Activated B cell treated with CpG ODN at 0.5 μM for 24 hours (primary cell): ENCODE measurements around the gene ARFGAP2. TPM values are rescaled to one million over a fixed set of nuclear protein-coding genes. Genes with fewer than 3 reads are reported as not detected.

ENCODE experiments used
- ATAC-seq: fragments of 200-7000 bp; cut with Tn5 transposase; one replicate; pipeline ENCODE4 v1.10.0; 2021; ENCODE audit warnings: low read depth, mild to moderate bottlenecking, moderate library complexity
- CTCF ChIA-PET: fragments of 350-600 bp; sonication (Branson Sonifier 250); formaldehyde crosslinking; loops from one replicate; lab custom pipeline; 2021; ENCODE audit warnings: antibody characterized with exemption; lab: Charles Lee
- POLR2A ChIA-PET: fragments of 350-600 bp; sonication (Branson Sonifier 250); formaldehyde crosslinking; loops from one replicate; lab custom pipeline; 2021; ENCODE audit warnings: antibody characterized with exemption; lab: Charles Lee
- DNase-seq: peaks from one replicate; pipeline ENCODE4 v3.0.0; 2022
- H3K27ac Mint-ChIP-seq: one replicate; pipeline ENCODE4 v1.8.0; 2020; ENCODE audit warnings: mixed read lengths
- H3K27me3 Mint-ChIP-seq: one replicate; pipeline ENCODE4 v1.8.0; 2021; ENCODE audit warnings: mixed read lengths
- H3K36me3 Mint-ChIP-seq: one replicate; pipeline ENCODE4 v1.8.0; 2021; ENCODE audit warnings: low read depth, mixed read lengths
- H3K4me1 Mint-ChIP-seq: one replicate; pipeline ENCODE4 v1.8.0; 2021; ENCODE audit warnings: mixed read lengths
- H3K4me3 Mint-ChIP-seq: one replicate; pipeline ENCODE4 v1.8.0; 2020; ENCODE audit warnings: mild to moderate bottlenecking, mixed read lengths
- H3K9me3 Mint-ChIP-seq: one replicate; pipeline ENCODE4 v1.8.0; 2020; ENCODE audit warnings: mixed read lengths
- intact Hi-C: fragments of 100-400 bp; cut with micrococcal nuclease; formaldehyde crosslinking; loops from one replicate; pipeline ENCODE4 v1.15.1; 2024
- total RNA-seq: library from RNA; stranded (reverse); gene quantifications from 2 replicates; pipeline ENCODE4 v1.2.3, GENCODE V29; 2022
- TF ChIP-seq, protein P1 (sequence below): fragments of 200-600 bp; IDR thresholded peaks from one replicate; pipeline ENCODE4 v1.8.0; 2022; ENCODE audit warnings: antibody characterized with exemption, mild to moderate bottlenecking

Gene ARFGAP2
- total RNA-seq, 1 donor from 2014 or later, result 176 TPM

DNA sequence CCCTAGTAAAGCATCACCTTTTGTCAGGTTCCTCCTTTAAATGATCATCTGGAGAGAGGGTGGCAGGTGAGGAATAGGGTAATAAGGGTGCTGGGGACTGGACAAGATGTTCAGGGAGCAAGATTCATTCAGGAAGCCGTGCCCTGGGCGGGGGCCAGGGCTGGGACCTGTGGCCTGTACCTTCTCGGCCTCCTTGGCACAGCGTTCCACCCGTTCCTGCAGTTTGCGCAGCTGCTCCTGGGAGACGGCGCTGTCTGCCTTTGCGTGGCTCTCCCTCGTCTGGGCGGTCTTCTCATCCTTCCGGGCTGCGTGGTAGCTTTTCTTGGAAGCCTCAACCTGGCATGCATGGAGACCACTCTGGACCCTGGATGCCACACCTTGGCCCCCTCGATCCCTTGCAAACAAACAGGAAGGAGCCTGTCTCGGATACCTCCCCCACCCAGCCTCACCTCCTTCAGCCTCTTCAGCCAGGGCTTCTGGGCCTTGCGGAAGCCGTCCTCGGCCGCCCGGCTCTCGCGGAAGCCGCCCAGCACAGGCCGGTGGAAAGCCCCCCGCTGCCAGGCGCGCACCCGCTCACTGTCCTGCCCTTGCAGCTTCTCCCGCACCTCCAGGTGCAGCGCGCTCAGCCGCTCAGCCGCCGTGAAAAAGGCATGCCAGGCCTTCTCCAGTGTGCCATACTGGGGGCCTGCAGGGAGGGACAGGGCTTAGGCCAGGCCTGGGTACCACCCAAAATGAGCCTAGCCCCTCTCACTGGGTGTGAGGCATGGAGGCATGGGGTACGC, 3.5 kb upstream of the ARFGAP2 start:
- ChIA-PET CTCF (interaction anchor here (0.8 to 3.7 kb wide), 7 partner anchors 25 to 228 kb away, joined by 3 to 40 read pairs (median 4); partner anchors contain the start of genes ACP2, DDB2, NR1H3 and SLC39A13), POLR2A (interaction anchor here (1.1 kb wide), 1 partner anchor 35 kb away, joined by 7 read pairs; the partner anchor contains the start of gene DDB2)
- H3K4me3 Mint-ChIP-seq, result no peak overlapping the region
- TF ChIP-seq, protein P1, sequence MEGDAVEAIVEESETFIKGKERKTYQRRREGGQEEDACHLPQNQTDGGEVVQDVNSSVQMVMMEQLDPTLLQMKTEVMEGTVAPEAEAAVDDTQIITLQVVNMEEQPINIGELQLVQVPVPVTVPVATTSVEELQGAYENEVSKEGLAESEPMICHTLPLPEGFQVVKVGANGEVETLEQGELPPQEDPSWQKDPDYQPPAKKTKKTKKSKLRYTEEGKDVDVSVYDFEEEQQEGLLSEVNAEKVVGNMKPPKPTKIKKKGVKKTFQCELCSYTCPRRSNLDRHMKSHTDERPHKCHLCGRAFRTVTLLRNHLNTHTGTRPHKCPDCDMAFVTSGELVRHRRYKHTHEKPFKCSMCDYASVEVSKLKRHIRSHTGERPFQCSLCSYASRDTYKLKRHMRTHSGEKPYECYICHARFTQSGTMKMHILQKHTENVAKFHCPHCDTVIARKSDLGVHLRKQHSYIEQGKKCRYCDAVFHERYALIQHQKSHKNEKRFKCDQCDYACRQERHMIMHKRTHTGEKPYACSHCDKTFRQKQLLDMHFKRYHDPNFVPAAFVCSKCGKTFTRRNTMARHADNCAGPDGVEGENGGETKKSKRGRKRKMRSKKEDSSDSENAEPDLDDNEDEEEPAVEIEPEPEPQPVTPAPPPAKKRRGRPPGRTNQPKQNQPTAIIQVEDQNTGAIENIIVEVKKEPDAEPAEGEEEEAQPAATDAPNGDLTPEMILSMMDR, result no peak
- peaks cover 14% of the 10 kb centered on the region for H3K36me3 Mint-ChIP-seq
- ATAC-seq (no peak), DNase-seq (no peak)
- peaks cover 24% of the 10 kb centered on the region for H3K4me1 Mint-ChIP-seq
- no peak overlapping the region for H3K27ac Mint-ChIP-seq
- no peaks in the 10 kb centered on the region for H3K9me3 Mint-ChIP-seq
- intact Hi-C loops, result no loop called here
- H3K27me3 Mint-ChIP-seq, result peaks cover 7% of the 10 kb centered on the region

DNA sequence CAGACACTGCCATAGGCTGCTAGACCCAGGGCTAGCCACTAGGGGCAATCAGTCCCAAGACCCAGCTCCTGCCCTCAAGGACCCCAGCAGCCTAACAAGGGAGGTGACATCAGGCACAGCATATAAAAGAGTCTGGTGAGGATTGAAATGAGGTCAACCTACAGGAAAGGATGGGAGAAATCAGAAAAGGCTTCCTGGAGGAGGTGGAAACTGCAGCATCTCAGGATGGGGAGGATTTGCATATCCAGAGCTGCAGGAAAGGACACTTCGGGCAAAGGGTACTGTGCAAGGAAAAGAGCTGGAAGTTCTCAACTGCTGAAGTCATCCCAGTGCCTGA, 2.9 kb upstream of the ARFGAP2 start:
- Mint-ChIP-seq H3K9me3 (no peaks in the 10 kb centered on the region), H3K4me3 (no peak overlapping the region), H3K36me3 (peaks cover 19% of the 10 kb centered on the region), H3K27me3 (peaks cover 7% of the 10 kb centered on the region), H3K4me1 (peaks cover 27% of the 10 kb centered on the region), H3K27ac (peak overlapping the region; percentile 41)
- intact Hi-C loops, result no loop called here
- POLR2A ChIA-PET, result interaction anchor here (1.1 kb wide), 1 partner anchor 35 kb away, joined by 7 read pairs; the partner anchor contains the start of gene DDB2
- TF ChIP-seq, protein P1, result no peak
- no peak for ATAC-seq
- CTCF ChIA-PET, result interaction anchor here (0.8 to 3.7 kb wide), 6 partner anchors 35 to 228 kb away, joined by 3 to 40 read pairs (median 4); partner anchors contain the start of genes ACP2, DDB2, NR1H3 and SLC39A13
- DNase-seq, result no peak

DNA sequence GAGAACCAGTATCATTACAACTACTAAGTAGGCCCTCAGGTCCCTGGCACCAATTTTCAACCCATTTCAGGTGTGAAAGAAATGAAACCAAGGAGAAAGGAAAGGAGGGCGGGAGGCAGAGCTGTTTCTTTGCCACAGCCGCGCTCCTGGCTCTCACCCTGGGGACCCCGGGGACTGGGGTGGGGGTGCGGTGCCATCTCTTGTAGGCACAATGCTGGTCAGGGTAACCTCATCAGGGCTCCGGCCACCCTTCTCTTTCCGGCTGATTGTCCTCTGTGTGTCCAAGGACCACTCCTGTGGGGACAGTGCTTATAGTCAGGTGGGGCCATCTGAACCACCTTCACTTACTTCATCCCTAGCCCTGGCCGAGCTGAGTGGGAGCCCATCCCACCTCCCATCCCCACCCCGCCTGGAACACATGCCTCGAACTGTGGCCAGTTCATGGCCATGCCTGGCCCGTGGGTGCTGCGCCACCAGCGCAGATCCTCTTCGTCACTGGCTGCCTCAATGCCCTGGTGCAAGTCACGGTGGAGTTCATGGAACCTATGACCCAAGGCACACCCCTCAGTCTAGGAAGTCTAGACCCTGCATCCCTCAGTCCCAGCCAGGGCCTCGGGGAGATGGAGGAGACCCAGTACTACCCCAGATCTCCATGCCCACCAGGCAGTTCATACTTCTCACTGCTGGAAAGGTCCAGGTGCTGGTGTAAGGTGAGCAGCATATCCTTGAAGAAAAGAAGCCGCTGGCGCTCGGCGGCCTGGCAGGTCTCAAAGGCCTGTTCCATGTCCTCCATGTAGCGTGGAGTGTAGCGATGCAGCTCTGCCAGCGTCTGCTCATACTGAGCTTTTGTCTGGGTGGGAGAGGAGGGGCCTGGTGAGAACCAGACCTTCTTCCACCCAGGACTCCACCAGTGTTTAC, 2.3 kb upstream of the ARFGAP2 start:
- H3K36me3 Mint-ChIP-seq, result peaks cover 21% of the 10 kb centered on the region
- CTCF ChIA-PET, result interaction anchor here (0.9 to 3.7 kb wide), 11 partner anchors 8 to 275 kb away, joined by 3 to 40 read pairs (median 4); partner anchors contain the start of genes ACP2, DDB2, NR1H3 and SLC39A13
- DNase-seq, result no peak
- H3K4me1 Mint-ChIP-seq, result peaks cover 28% of the 10 kb centered on the region
- POLR2A ChIA-PET, result interaction anchor here (1.1 to 2.4 kb wide), 4 partner anchors 36 to 81 kb away, joined by 5 to 32 read pairs (median 8); partner anchors contain the start of genes ACP2 and DDB2
- intact Hi-C loops, result no loop called here
- H3K9me3 Mint-ChIP-seq, result no peaks in the 10 kb centered on the region
- H3K27me3 Mint-ChIP-seq, result peaks cover 4% of the 10 kb centered on the region
- no peak for ATAC-seq
- H3K4me3 Mint-ChIP-seq, result no peak overlapping the region
- H3K27ac Mint-ChIP-seq, result peak overlapping the region; percentile 41
- TF ChIP-seq, protein P1, result no peak

DNA sequence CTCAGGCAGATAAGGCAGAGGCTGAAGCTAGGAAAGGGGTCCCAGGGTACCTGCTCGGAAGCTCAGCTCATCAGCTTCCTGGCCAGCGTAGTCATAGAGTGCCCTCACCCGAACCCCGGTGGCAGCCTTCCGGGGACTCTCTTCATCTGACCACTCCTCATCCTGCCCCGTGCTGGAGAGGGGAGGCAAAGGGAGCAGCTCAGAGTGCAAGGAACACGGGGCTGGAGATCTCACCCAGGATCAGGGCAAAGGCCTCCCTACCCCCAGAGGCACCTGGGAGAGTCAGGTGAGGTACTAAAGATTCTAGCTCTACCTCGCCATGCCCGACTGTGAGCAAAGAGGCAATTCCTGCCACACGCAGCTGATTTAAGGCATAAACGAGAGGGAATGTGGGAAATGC, 1.6 kb upstream of the ARFGAP2 start:
- peaks cover 28% of the 10 kb centered on the region for H3K36me3 Mint-ChIP-seq
- no peak overlapping the region for H3K4me3 Mint-ChIP-seq
- no peaks in the 10 kb centered on the region for H3K9me3 Mint-ChIP-seq
- H3K27me3 Mint-ChIP-seq, result peaks cover under 1% of the 10 kb centered on the region
- H3K4me1 Mint-ChIP-seq, result peaks cover 32% of the 10 kb centered on the region
- CTCF ChIA-PET, result interaction anchor here (0.8 to 3.7 kb wide), 9 partner anchors 9 to 275 kb away, joined by 3 to 40 read pairs (median 3); partner anchors contain the start of genes ACP2, DDB2, NR1H3 and SLC39A13
- POLR2A ChIA-PET, result interaction anchor here (0.5 to 2.4 kb wide), 5 partner anchors 36 to 255 kb away, joined by 3 to 32 read pairs (median 5); partner anchors contain the start of genes ACP2 and DDB2
- TF ChIP-seq, protein P1, result no peak
- intact Hi-C loops, result no loop called here
- no peak for DNase-seq
- peak overlapping the region; percentile 99 for H3K27ac Mint-ChIP-seq
- no peak for ATAC-seq
